ENCODE data around the gene ZFAND3.

Gene ZFAND3

GRCh38 chr6:37965964-37966676, 146.6 kb downstream of the ZFAND3 start:
- DNase-seq (ENCODE audit: extremely low spot score) = no peak
- CTCF ChIA-PET = no interaction called here
- POLR2A ChIA-PET = no interaction called here
- TF ChIP-seq FOXA1 (IDR thresholded peaks at IDR 0.05) (no peak), TARDBP (IDR thresholded peaks at IDR 0.05) (no peak), FOXM1 (IDR thresholded peaks at IDR 0.05; ENCODE audit: borderline replicate concordance) (no peak)

- POLR2A ChIA-PET = no interaction called here
- CTCF ChIA-PET = no interaction called here
- TF ChIP-seq TARDBP (IDR thresholded peaks at IDR 0.05) (no peak), FOXK2 (IDR thresholded peaks at IDR 0.05) (no peak), ZNF384 (IDR thresholded peaks at IDR 0.05) (no peak), NFRKB (IDR thresholded peaks at IDR 0.05) (no peak), BHLHE40 (IDR thresholded peaks at IDR 0.05; ENCODE audit: borderline replicate concordance) (no peak), ELF4 (IDR thresholded peaks at IDR 0.05) (no peak), CTBP1 (IDR thresholded peaks at IDR 0.05; ENCODE audit: borderline replicate concordance) (no peak)
- no peak for DNase-seq (ENCODE audit: extremely low spot score)
These were observed 147.3 kb downstream of the ZFAND3 start for GRCh38 chr6:37966801-37967200.

- ChIA-PET POLR2A (no interaction called here), CTCF (no interaction called here)
- no peak for DNase-seq (ENCODE audit: extremely low spot score)
- TF ChIP-seq BHLHE40 (IDR thresholded peaks at IDR 0.05; ENCODE audit: borderline replicate concordance) = no peak
- no peak for TF ChIP-seq FOXM1 (IDR thresholded peaks at IDR 0.05; ENCODE audit: borderline replicate concordance)
- TF ChIP-seq L3MBTL2 (conservative IDR thresholded peaks at IDR 0.05) = no peak
- TF ChIP-seq ELF4 (IDR thresholded peaks at IDR 0.05) = no peak
- TF ChIP-seq HDGF (IDR thresholded peaks at IDR 0.05; ENCODE audit: borderline replicate concordance) = no peak
- TF ChIP-seq ZNF384 (IDR thresholded peaks at IDR 0.05) = no peak
- TF ChIP-seq CTBP1 (IDR thresholded peaks at IDR 0.05; ENCODE audit: borderline replicate concordance) = no peak
- no peak for TF ChIP-seq ARNT (IDR thresholded peaks at IDR 0.05)
- TF ChIP-seq SUZ12 (IDR thresholded peaks at IDR 0.05) = no peak
- no peak for TF ChIP-seq FOXA1 (IDR thresholded peaks at IDR 0.05)
- no peak for TF ChIP-seq SP1 (IDR thresholded peaks at IDR 0.05)
- no peak for TF ChIP-seq FOXK2 (IDR thresholded peaks at IDR 0.05)
- TF ChIP-seq LEF1 (IDR thresholded peaks at IDR 0.05; ENCODE audit: borderline replicate concordance) = no peak
- TF ChIP-seq PKNOX1 (IDR thresholded peaks at IDR 0.05) = no peak
- TF ChIP-seq TARDBP (IDR thresholded peaks at IDR 0.05) = no peak
- no peak for TF ChIP-seq NFRKB (IDR thresholded peaks at IDR 0.05)
These were observed 148.1 kb downstream of the ZFAND3 start for GRCh38 chr6:37967651-37968050.

- no peak for DNase-seq (ENCODE audit: extremely low spot score)
- ChIA-PET POLR2A (no interaction called here), CTCF (no interaction called here)
- TF ChIP-seq CTBP1 (IDR thresholded peaks at IDR 0.05; ENCODE audit: borderline replicate concordance) (no peak), FOXK2 (IDR thresholded peaks at IDR 0.05) (no peak), SUZ12 (IDR thresholded peaks at IDR 0.05) (no peak), FOXM1 (IDR thresholded peaks at IDR 0.05; ENCODE audit: borderline replicate concordance) (no peak), L3MBTL2 (conservative IDR thresholded peaks at IDR 0.05) (no peak), ELF4 (IDR thresholded peaks at IDR 0.05) (no peak), LEF1 (IDR thresholded peaks at IDR 0.05; ENCODE audit: borderline replicate concordance) (no peak), PKNOX1 (IDR thresholded peaks at IDR 0.05) (no peak), FOXA1 (IDR thresholded peaks at IDR 0.05) (no peak), ZNF384 (IDR thresholded peaks at IDR 0.05) (no peak), SP1 (IDR thresholded peaks at IDR 0.05) (no peak), ARNT (IDR thresholded peaks at IDR 0.05) (no peak), TARDBP (IDR thresholded peaks at IDR 0.05) (no peak), HDGF (IDR thresholded peaks at IDR 0.05; ENCODE audit: borderline replicate concordance) (no peak), BHLHE40 (IDR thresholded peaks at IDR 0.05; ENCODE audit: borderline replicate concordance) (no peak), NFRKB (IDR thresholded peaks at IDR 0.05) (no peak)
These were observed 151.7 kb downstream of the ZFAND3 start for GRCh38 chr6:37971266-37971665.

GRCh38 chr6:37971711-37972390, 152.3 kb downstream of the ZFAND3 start:
- TF ChIP-seq NFRKB (IDR thresholded peaks at IDR 0.05) = no peak
- TF ChIP-seq FOXM1 (IDR thresholded peaks at IDR 0.05; ENCODE audit: borderline replicate concordance) = no peak
- TF ChIP-seq ARNT (IDR thresholded peaks at IDR 0.05) = no peak
- no peak for TF ChIP-seq CTBP1 (IDR thresholded peaks at IDR 0.05; ENCODE audit: borderline replicate concordance)
- no peak for TF ChIP-seq ZNF384 (IDR thresholded peaks at IDR 0.05)
- TF ChIP-seq SUZ12 (IDR thresholded peaks at IDR 0.05) = no peak
- TF ChIP-seq ELF4 (IDR thresholded peaks at IDR 0.05) = no peak
- no peak for TF ChIP-seq FOXK2 (IDR thresholded peaks at IDR 0.05)
- ChIA-PET CTCF (no interaction called here), POLR2A (no interaction called here)
- DNase-seq (ENCODE audit: extremely low spot score) = no peak

GRCh38 chr6:37972994-37973757, 153.6 kb downstream of the ZFAND3 start:
- DNase-seq (ENCODE audit: extremely low spot score) = no peak
- TF ChIP-seq ZNF384 (IDR thresholded peaks at IDR 0.05) (no peak), FOXA1 (IDR thresholded peaks at IDR 0.05) (no peak), PKNOX1 (IDR thresholded peaks at IDR 0.05) (no peak), NFRKB (IDR thresholded peaks at IDR 0.05) (no peak), TARDBP (IDR thresholded peaks at IDR 0.05) (no peak), FOXM1 (IDR thresholded peaks at IDR 0.05; ENCODE audit: borderline replicate concordance) (no peak), L3MBTL2 (conservative IDR thresholded peaks at IDR 0.05) (no peak), ARNT (IDR thresholded peaks at IDR 0.05) (no peak)
- CTCF ChIA-PET = no interaction called here
- POLR2A ChIA-PET = no interaction called here
